HG03354 (cell line): ENCODE data around the gene PGP.

Experiments used
- ATAC-seq: cut with Tn5 transposase; IDR thresholded peaks from one replicate; pipeline ENCODE4 v1.9.1; 2021; ENCODE audit warnings: mild to moderate bottlenecking; ENCODE audit not compliant: unreplicated experiment, poor library complexity, severe bottlenecking

PGP gene

DNA sequence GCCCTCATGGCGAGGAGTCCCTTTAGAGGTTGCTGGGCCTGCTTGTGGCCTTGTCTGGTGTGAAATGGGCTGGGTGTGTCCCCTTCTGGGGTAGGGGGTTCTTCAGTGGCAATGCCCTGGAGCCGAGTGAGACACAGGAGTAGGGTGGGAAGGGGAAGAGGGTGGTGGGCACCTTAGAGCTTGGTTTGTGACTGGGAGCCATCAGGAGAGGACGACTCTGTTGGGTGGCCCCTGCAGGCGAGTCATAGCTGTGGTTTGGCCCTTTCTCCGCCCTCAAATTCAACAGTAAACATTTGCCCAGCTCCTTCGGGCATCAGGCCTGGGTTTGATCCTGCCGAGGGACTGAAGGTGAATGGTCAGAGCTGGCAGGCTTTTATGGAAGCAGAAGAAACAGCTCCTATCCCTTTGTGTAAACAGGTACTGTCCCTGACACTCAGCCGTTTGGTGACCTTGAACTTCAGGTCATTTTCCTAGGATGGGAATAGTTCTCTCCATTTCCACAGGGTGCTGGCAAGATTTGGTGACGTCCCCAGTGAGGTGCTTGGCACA is 11.7 kb upstream of the PGP start:
- no peak for ATAC-seq

- ATAC-seq = peak; percentile 17
Observed at GRCh38 chr16:2223942-2224486, 9.4 kb upstream of the PGP start.

DNA sequence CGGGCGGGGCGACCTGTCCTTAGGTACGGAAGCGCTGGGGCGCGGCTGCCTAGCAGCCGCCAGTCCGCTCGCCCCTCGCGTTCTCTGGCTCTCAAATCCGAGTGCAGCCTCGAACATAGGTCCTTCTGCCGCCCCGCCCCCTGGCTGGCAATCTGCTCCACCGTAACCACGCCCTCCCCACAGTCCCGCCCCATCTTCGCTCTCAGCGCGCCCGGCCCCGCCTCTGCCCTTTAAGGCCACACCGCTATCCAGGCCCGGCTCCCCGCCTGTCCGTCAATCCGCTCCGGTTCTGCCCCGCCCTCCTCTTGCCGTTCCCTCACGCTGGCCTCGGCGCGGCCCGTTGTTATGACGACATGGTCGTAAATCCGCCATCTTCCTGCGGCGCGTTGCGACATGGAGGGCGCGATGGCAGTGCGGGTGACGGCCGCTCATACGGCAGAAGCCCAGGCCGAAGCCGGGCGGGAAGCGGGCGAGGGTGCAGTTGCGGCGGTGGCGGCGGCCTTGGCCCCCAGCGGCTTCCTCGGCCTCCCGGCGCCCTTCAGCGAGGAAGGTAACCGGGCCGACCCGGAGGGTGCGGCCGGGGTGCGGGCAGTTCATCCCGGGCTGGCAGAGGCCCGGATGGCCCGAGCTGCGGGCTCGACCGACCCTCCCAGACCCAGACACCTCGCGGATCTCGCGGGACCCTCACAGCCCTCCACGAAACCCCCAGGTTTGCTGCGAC is 8.7 kb upstream of the PGP start, which contains the start of gene E4F1:
Gene E4F1 (plus strand): TSS at position 371 of the 721 bp plus-strand sequence. CDS start 23 bp downstream, at position 394.
- ATAC-seq = peak; percentile 88

- ATAC-seq = no peak
Observed at GRCh38 chr16:2216330-2216729, 1.7 kb upstream of the PGP start.

- peak; percentile 15 for ATAC-seq
Observed at GRCh38 chr16:2213817-2214718, 572 bp downstream of the PGP start.

GRCh38 chr16:2212362-2213324 is 2.0 kb downstream of the PGP start:
- ATAC-seq = no peak

DNA sequence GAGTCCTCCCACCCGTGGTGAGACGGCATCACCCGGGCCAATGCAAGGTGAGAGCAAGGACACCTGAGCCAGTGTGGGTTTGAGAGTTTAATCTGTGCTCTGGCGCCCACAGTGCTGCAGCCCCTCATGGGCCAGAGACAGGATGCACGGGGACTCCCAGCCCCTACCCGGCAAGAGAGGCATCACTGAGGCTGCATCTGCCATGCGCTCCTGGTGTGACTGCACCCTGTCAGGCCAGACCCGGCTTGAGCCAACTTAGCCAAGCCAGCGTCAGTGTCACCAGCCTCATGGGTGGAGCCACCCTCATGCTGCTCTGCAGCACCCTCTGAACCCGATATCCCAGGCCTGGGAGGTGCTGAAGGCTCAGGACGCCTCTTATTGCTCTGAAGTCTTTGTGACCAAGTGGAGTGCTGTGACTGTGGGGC is 2.7 kb downstream of the PGP start:
- no peak for ATAC-seq

GRCh38 chr16:2210386-2211365 is 4.0 kb downstream of the PGP start, which contains the start of gene BRICD5:
Gene BRICD5 (minus strand): TSS chr16:2210863. CDS start chr16:2210833, 30 bp downstream.
- no peak for ATAC-seq

GRCh38 chr16:2210009-2210332 is 4.7 kb downstream of the PGP start:
- no peak for ATAC-seq

- ATAC-seq = no peak
Observed at GRCh38 chr16:2209258-2210008, 5.2 kb downstream of the PGP start.

DNA sequence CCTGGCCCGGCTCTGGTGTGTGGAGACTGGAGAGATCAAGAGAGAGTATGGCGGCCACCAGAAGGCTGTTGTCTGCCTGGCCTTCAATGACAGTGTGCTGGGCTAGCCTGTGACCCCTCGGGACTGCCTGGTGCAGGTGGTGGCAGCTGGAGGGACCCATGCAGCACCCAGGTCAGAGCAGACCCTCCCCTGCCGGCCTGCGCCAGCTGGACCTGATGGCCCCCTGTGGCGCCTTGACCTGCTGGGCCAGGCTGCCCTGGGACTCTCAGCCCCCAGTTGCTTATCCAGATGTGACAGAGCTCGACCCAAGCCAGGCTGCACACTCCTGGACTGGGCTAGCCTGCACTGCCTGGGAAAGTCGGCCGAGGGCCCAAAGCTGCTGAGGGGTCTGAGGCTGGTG is 5.9 kb downstream of the PGP start:
- no peak for ATAC-seq

- no peak for ATAC-seq
Observed at GRCh38 chr16:2208308-2208707, 6.3 kb downstream of the PGP start.

DNA sequence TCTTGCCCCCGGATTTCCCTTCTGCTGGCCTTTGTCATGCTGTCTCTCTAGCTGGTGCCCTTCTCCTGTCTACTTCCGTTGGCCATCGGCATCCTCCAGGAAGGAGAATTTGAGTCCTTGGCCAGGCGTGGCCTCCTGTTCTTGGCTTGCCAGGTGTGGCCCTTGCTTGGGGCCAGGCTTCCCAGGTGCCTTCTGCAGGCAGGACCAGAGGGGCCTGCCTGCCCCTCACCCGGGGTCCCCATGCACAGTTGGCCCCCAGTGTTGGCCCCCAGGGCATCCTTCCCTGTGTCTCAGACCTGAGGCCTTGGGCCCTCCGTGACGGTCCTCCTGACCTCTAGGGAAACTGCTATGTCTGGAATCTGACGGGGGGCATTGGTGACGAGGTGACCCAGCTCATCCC is 6.8 kb downstream of the PGP start:
- no peak for ATAC-seq

DNA sequence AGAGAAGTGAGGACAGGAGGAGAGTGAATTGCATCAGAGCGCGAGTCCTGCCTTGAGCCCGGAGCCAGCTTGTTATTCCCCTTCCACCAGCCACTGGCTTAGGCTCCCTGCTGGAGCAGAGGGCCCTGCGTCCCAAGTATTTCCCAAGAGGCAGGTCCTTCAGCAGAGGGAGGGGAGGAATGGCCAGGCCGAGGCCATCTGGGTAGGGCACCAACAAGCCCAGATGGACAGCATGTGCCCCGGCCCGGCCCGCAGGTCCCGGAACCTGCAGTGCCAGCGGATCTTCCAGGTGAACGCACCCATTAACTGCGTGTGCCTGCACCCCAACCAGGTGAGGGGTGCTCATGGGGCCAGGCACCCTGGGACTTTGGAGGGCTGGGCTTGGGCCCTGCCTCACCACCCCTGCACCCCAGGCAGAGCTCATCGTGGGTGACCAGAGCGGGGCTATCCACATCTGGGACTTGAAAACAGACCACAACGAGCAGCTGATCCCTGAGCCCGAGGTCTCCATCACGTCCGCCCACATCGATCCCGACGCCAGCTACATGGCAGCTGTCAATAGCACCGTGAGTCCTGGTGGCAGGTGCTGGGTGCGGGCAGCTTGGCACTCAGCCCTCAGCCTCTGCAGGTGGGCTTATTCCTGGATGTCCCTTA is 7.7 kb downstream of the PGP start:
- ATAC-seq = no peak

- ATAC-seq = no peak
Observed at GRCh38 chr16:2206420-2206779, 8.2 kb downstream of the PGP start.

DNA sequence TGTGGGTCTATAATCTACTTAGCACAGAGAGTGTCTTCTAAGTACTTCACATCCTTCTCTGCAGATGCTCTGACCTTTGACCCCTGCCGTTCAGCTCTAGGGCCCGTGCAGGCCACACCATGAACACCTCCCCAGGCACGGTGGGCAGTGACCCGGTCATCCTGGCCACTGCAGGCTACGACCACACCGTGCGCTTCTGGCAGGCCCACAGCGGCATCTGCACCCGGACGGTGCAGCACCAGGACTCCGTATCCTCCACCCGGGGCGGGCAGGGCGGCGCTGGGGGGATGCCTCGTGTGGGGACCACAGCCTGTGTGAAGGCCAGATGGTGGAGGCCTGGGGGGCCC is 8.7 kb downstream of the PGP start:
- ATAC-seq = no peak
